Endothelial cell of hepatic sinusoid (primary cell): ENCODE measurements around the gene GPR137.

ENCODE experiments used
- in situ Hi-C: cut with HindIII; loops from 2 replicates; pipeline ENCODE4 v1.10.0; 2017; ENCODE audit warnings: low sequenced_read_pairs

The GPR137 gene

DNA sequence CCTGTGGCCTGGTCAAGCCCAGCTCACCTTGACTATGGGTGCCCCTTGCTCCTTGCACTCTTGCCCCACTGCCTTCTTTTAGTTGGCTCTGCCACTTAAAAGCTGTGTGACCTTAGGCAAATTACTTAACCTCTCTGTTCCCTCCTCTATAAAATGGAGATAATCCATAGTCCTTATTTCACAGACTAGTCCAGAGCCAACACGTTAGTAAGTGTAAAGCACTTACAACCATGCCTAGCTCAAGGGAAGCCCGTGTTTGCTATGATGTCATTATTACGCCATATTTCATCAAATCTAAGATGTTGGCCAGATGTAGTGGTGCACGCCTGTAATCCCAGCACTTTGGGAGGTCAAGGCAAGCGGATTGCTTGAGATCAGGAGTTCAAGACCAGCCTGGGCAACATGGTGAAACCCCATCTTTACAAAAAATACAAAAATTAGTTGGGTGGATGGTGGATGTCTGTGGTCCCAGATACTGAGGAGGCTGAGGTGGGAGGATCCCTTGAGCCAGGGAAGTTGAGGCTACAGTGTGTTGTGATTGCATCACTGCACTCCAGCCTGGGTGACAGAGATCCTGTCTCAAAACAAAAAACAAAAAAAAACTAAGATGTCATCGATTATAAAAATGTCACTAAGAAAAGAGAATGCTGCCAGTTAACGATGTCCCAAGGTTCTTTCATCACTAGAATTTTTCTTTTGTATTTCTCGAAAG is 52.0 kb downstream of the GPR137 start:
- in situ Hi-C loops: no loop called here

DNA sequence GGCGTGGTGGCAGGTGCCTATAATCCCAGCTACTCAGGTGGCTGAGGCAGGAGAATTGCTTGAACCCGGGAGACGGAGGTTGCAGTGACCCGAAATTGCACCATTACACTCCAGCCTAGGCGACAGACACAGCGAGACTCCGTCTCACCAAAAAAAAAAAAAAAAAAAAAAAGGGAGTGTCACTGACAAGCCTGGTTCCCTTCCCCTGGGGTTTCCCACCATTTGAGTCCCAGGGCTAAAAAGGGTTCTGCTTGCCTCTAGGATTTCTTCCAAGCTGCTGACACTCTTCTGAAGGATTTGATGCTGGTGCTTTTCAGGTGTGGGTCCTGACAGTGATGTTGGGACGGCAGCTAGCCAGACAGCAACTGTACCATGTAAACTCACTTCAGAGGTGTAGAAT is 53.1 kb downstream of the GPR137 start:
- in situ Hi-C loops: no loop called here
